ENCODE measurements around the gene APOBEC3G. TPM values are rescaled to one million over a fixed set of nuclear protein-coding genes. Genes with fewer than 3 reads are reported as not detected.

APOBEC3G gene
- total and polyA plus RNA-seq, 10 of the 15 experiments (the other 5 are each of a cell fraction or from before 2014, with no cell fraction given), result 103 to 232 (median 152) TPM

GRCh38 chr22:39110631-39111561, 33.8 kb downstream of the APOBEC3G start (continued):
- TF ChIP-seq CUX1 (IDR thresholded peaks at IDR 0.05; ENCODE audit: insufficient replicate concordance, low read depth, low read length) (no peak), DPF2 (IDR thresholded peaks at IDR 0.05) (0 out of 2 replicates have a peak, but pooled peaks have one; percentile 58), YBX1 (IDR thresholded peaks at IDR 0.05) (no peak), GABPA (IDR thresholded peaks at IDR 0.05; ENCODE audit: low read depth) (no peak), PBX3 (IDR thresholded peaks at IDR 0.05; ENCODE audit: insufficient replicate concordance, low read depth, low read length) (peak; percentile 88), IKZF1 (conservative IDR thresholded peaks at IDR 0.05) (peak; percentile 57), PKNOX1 (IDR thresholded peaks at IDR 0.05) (peak; percentile 93), ATF7 (IDR thresholded peaks at IDR 0.05; ENCODE audit: low read depth) (peak; percentile 37), ZNF687 (IDR thresholded peaks at IDR 0.05) (peak; percentile 74)
